Measurements from ENCODE around the gene RCOR1. TPM values are rescaled to one million over a fixed set of nuclear protein-coding genes. Genes with fewer than 3 reads are reported as not detected.

Gene RCOR1
- total RNA-seq, 1 donor from 2014 or later: 4.7 TPM

- no peaks in the 10 kb centered on the region for H3K36me3 ChIP-seq
- DNase-seq (ENCODE audit: low spot score in 2 of 2): no peak
- H3K27me3 ChIP-seq: no peaks in the 10 kb centered on the region
- intact Hi-C loops (cut with DNase I): no loop called here
- no peaks in the 10 kb centered on the region for H3K9me3 ChIP-seq
- no peak overlapping the region for H3K4me3 ChIP-seq
- no peaks in the 10 kb centered on the region for H3K4me1 ChIP-seq
- TF ChIP-seq CTCF (IDR thresholded peaks at IDR 0.05): no peak
- H3K27ac ChIP-seq: no peak overlapping the region
Observed at GRCh38 chr14:102580550-102581110, 11.8 kb upstream of the RCOR1 start.

- TF ChIP-seq CTCF (IDR thresholded peaks at IDR 0.05): no peak
- H3K36me3 ChIP-seq: no peaks in the 10 kb centered on the region
- H3K4me1 ChIP-seq: no peaks in the 10 kb centered on the region
- H3K27me3 ChIP-seq: no peaks in the 10 kb centered on the region
- no peak for DNase-seq (ENCODE audit: low spot score in 2 of 2)
- intact Hi-C loops (cut with DNase I): no loop called here
- H3K27ac ChIP-seq: no peak overlapping the region
- no peak overlapping the region for H3K4me3 ChIP-seq
- H3K9me3 ChIP-seq: no peaks in the 10 kb centered on the region
Observed at GRCh38 chr14:102581193-102581592, 11.3 kb upstream of the RCOR1 start.

GRCh38 chr14:102583726-102584125 lies 8.7 kb upstream of the RCOR1 start:
- TF ChIP-seq CTCF (IDR thresholded peaks at IDR 0.05): no peak
- H3K27me3 ChIP-seq: no peaks in the 10 kb centered on the region
- H3K4me3 ChIP-seq: no peak overlapping the region
- intact Hi-C loops (cut with DNase I): no loop called here
- no peaks in the 10 kb centered on the region for H3K36me3 ChIP-seq
- DNase-seq (ENCODE audit: low spot score in 2 of 2): no peak
- no peaks in the 10 kb centered on the region for H3K4me1 ChIP-seq
- H3K27ac ChIP-seq: no peak overlapping the region
- H3K9me3 ChIP-seq: no peaks in the 10 kb centered on the region

GRCh38 chr14:102584871-102585869 lies 7.3 kb upstream of the RCOR1 start:
- H3K4me1 ChIP-seq: no peaks in the 10 kb centered on the region
- no peak overlapping the region for H3K4me3 ChIP-seq
- no peak for DNase-seq (ENCODE audit: low spot score in 2 of 2)
- H3K27me3 ChIP-seq: no peaks in the 10 kb centered on the region
- intact Hi-C loops (cut with DNase I): no loop called here
- H3K27ac ChIP-seq: no peak overlapping the region
- TF ChIP-seq CTCF (IDR thresholded peaks at IDR 0.05): no peak
- H3K36me3 ChIP-seq: no peaks in the 10 kb centered on the region
- no peaks in the 10 kb centered on the region for H3K9me3 ChIP-seq

GRCh38 chr14:102586420-102587104 lies 5.9 kb upstream of the RCOR1 start:
- no peak for DNase-seq (ENCODE audit: low spot score in 2 of 2)
- peaks cover 0 to 7% of the 10 kb centered on the region in 2 donors for H3K4me1 ChIP-seq
- H3K27ac ChIP-seq: no peak overlapping the region
- no peaks in the 10 kb centered on the region for H3K36me3 ChIP-seq
- no peak overlapping the region for H3K4me3 ChIP-seq
- no peaks in the 10 kb centered on the region for H3K27me3 ChIP-seq
- intact Hi-C loops (cut with DNase I): no loop called here
- H3K9me3 ChIP-seq: no peaks in the 10 kb centered on the region
- TF ChIP-seq CTCF (IDR thresholded peaks at IDR 0.05): no peak

Measured in ascending aorta (tissue), 2 donors.